Anterior cingulate cortex (tissue), 58 donors: ENCODE results near the gene GPX3.

ENCODE experiments used
- DNase-seq, 58 donors: peaks; one replicate each; lab custom pipeline; 2025; lab: John Stamatoyannopoulos, UW

Gene GPX3

DNA sequence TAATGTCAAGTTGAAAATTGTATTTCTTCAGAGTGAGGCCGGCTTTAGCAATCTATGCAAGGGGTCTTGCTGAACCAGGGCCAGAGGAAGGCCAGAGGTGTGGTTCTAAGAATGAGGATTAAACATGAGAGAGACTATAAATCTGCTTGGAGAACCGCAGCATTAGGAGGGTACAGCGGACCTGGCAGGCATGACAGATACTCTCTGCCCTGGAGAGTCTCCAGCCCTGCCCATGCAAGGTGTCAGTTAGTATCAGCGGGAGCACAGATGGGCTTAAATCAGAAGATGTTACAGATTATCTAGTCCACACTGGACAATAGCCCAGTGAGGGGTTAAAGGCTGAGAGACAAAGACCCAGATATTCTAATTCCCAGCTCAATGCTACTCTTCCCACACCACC, 11.5 kb upstream of the GPX3 start:
- no peak for DNase-seq

DNA sequence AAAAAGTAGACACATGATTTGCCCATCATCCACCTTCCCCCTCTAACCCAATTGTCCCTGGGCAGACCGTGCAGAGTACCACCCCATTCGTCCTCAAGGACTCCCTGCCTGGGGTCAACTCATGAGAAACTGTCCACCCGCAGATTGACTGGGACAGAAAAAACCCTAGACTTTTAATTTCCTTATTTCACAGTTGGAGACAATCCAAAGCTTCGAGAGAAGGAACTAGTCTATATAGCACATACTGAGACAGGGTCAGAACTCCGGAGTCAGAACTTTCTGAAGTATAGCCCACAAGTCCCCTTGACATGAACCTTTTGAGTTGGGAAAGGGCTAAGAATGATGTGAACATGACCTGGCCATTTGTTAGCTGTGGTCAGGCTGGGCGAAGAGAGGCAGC, 7.5 kb upstream of the GPX3 start:
- no peak for DNase-seq

DNA sequence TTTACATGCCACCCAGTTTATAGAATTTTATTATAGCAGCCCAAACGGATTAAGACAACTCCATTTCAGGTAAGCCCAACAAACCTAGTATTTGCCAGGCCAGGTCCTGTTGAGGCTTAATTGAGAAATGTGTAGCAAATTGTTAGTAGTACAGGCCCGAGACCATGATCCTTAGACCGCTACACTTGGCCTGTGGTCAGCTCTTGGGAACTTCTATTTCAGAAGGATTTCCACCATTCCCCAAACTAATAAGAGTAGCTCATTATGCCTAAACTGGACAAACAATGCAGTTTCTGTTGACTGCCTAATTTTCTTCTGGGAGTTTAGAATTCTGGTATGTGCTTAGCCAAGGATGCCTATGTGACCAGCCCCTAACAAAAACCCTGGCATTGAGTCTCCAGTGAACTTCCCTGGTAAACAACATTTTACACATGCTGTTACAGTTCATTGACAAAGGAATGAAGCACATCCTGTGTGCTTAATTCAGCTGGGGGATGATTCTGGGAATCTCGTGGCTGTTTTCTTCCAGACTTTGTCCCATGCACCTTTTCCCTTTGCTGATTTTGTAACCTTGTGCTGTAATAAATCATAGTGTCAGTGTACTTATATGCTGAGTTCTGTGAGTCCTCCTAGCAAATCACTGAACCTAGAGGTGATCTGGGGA, 5.6 kb upstream of the GPX3 start:
- DNase-seq, result no peak

DNA sequence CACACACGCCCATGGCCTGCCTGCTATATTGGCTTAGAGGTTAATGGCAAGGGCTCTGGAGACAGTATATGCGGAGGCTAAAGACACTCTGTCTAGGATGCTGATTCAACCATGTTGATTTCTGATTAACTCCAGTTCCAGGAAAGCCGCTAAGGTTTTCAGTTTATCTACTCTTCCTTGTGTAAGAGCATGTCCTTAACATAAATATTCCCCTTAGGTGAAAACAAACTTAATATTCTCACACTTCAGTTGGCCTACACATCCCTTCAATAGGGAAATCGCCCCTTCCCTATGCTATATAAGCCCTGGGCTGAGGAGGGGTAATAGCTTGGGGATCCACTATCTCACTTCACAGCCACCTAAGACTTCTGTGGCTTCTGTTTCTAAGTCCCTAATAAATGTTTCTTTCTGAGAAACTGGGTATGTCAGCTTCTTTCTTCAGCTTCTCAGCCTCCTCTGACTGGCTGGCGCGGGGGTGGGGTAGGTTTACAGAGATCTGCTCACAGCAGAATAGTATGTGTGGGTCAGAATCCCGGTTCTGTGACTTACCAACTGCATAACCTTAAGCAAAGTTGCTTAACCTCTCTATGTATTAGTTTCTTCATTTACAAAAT, 4.3 kb upstream of the GPX3 start:
- DNase-seq, result no peak

DNA sequence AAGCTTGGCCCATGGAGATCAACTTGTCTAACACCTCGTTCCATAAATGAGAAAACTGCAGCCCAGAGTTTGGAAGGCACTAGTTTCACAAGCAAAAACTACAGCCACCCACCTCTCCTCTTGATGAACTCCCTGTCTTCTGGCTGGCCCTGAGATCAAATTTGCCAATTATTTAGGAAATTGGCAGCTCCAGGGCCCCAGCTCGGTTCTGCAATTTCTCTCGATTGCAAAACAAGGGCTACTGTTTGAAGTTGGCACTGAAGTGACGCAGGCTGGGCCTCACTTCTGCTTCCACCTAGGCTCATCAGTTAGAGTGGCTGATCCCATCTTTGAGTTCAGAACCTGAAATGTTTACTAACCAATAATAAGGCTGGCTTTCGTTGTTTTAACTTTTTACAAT, 3.7 kb upstream of the GPX3 start:
- peak in 8 of 58 donors; percentile 17 to 48 (median 26) for DNase-seq

DNA sequence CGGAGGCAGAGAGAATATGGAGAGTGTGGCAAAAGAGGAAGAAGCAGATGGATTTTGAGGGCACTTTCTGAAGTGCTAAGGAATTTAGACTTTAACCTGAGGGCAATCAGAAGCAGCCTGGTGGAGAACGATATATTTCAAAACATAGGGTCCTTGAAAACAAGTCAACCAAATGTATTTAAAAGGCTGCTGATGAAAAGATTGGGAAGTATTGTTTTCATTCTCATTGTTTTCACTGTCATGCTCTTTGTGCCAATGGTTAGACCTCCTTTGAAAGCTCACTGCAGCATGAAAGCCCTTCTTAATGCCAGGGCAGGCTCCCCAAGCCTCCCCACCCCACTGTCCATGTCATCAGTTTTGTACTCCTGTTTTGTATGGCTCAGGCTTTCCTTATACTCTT, 2.5 kb upstream of the GPX3 start:
- no peak for DNase-seq

DNA sequence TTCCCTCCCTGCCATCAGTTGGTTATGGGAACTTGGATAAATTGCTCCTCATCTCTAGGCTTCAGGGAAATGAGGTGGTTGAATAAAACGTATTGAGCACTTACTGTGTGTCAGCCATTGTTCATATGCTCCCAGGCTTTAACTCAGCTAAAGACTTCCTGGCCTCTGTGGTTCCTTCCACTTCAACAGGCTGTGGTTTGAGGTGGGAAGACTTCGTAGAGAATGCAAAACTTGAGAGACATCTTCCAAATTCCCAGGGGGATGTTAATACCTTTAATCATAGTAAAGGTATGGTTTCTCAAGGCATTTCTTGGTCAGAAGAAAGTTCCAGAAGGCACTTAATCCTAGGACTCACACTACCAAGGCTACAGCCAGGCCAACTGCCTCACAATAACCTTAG, 1.5 kb upstream of the GPX3 start:
- DNase-seq, result no peak

DNA sequence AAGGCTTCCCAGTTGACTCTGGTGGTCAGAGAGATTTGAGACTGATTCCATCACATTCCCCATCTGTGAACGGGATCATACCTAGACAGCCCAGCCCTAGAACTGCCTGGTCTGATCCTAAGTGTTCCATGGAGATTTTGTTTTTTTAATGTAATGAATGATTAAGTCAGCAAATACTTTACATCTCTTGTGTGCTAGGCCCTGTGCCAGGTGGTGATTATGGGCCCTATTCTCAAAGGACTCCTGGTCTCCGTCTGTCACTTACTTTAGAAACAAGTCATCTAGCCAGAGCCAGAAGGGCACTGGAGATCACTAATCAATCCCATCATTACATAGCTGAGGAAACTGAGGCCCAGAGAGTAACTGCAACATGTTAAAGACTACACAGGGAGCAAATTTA, 1.1 kb upstream of the GPX3 start:
- DNase-seq, result no peak

DNA sequence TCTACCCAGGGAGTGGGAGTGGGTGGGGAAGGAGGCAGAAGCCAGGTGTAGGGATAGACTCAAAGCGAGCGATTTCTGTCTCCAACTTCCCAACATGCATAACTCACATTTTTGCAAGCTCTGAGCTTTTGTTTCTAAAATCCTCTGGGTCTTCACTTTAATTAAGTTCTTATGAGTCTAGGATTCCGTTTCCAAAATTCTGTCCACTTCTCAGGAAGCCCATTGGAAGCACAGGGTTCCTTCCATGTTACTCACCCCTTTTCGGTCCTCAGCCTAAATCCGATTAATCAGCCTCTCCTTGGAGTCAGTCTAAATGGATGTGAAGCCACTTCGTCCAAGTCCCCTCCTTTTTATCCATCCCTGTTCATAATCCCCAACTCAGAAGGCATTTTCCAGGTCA, 1.4 kb downstream of the GPX3 start:
- DNase-seq, result no peak

DNA sequence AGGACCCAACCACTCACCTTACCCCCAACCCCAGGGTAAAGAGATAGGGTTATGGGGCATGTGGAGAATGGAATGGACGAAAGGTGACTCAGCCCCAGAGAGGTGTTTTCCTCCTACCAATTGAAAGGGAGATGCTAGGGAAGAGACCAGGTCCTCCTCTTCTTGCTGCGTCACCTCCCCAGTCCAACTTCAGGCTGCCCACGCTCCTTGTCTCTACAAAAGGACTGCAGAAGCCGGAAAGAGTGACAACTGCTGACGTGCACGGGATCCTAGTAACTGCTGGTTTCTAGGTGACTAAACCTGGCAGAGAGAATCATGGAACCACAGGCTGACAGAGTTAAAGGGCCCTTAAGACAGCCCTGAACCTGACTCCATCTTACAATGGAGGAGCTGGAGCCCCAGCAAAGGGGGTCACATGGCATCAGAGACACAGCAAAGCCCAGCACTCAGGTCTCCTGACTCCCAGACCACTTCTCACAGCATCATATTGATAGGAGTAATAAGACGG, 2.2 kb downstream of the GPX3 start:
- peak in 20 of 58 donors; percentile 10 to 69 (median 32) for DNase-seq

DNA sequence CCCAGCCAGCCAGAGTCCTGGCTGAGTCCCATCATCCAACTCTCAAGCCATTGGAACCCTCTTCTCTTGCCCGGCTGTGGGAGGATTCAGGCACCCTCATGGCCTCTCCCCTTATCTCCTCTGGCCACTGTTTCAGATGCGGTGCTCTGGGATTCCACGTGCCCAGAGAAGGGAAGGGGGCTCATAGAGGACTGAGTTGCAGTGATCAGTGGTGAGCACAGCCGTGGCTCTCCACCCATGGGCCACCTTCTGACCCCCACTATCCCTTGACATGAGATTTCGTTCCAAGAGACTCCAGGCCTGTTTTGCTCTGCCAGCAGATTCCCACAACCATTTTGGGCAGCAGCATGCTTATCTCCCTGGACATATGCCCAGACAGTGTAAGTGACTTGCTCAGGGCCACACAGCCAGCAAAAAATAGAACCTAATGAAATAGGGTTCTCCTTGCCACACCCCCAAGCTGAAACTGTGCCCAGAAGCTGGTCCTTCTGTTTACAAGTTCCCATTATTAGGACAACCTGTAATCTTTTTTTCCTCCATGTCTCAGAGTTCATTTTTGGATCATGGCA, 2.7 kb downstream of the GPX3 start:
- no peak for DNase-seq

DNA sequence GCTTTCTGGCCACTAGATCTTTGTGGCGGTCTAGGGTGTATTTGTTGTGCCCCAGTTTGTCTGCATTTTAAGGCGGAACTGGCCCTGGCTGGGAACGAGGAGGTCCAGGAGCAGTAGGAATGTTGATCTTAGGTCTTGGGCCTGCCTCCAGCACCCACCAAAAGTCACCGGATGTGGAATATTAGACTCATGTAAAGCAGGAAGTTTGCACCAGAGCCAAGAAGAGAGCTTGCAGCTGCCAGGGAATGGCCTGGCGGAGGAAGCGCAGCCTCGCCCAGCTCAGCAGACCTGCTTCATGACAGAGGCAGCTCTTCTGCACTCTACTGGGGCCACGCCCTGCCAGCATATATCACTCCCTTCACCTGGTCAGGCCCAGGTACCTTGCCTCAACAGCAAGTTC, 3.3 kb downstream of the GPX3 start:
- no peak for DNase-seq

DNA sequence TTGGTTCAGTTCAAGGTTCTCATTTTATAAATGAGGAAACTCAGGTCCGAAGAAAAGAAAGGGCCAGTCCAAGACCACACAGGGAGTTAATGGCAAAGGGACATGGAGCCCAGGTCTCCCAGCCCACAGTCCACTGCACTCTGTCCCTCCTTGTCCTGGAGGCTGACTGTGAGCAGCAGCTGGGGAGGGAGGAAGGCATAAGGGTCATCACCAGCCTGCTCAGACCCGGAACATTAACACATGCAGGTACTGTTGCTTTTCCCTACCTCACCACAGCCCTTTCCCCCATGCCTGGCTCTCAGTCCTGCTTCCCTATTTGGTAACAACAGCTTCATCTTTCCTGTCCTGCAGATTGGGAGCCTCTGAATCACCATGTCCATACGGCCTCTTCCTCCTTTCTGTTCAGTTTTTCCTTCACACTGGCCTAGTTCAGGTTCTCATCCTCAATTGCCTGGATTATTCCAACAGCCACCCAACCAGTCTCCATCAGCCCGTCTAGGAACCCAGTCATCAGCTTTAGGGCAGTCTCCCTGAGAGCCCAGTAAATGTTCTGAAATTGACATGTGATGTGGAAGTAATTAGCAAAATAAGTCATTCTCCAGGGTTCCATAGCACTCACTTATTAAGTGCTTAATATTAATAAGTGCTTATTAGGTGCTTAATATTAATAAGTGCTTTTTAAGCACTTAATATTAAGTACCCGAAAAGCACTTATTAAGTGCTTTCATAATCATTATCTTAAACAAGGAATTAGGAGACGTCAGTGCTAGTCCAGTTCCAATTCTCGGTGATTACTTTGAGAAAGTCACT, 4.3 kb downstream of the GPX3 start:
- no peak for DNase-seq

DNA sequence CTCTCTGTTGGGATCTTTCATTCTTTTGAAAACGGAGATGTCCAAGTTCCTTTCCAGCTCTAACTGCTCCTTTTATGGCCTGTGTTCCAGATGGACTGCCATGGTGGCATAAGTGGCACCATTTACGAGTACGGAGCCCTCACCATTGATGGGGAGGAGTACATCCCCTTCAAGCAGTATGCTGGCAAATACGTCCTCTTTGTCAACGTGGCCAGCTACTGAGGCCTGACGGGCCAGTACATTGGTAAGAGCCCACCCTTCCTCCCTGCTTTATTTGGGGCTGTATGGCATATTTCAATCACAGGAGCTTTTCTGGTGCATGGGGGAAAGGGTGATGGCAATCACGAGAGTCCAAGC, 4.8 kb downstream of the GPX3 start:
- DNase-seq, result no peak

DNA sequence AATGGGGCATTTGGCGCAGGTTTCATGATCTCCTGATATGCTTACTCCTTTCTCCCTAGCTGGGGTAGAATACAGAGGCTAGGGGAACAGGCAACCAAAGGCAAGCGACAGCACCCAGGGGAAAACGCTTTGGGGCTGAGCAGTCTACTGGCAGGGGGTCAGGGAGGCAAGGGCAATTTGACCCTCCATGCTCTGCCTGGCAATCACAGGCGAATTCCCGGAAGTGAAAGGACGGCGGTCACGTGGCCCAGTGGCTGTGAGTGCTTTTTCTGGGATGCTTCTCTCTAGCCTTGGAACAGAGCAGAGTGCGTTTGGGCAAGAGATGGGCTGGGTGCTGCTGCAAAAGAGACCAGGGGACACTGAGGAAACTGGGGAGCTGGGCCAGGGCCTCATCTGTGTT, 5.7 kb downstream of the GPX3 start:
- DNase-seq, result no peak

DNA sequence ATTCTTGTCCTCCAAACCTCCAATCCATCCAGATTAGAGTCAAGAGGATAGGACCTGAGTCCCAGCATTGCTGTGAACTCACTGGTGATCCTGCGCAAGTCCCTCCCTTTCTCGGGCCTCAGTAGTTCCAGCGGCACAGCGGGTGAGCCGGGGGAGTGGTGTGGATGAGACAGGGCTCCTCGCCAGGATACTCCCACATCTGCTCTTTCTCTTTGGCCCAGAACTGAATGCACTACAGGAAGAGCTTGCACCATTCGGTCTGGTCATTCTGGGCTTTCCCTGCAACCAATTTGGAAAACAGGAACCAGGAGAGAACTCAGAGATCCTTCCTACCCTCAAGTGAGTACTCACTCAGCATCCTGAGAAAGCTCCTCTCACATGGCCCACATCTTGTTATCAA, 6.3 kb downstream of the GPX3 start:
- DNase-seq, result no peak

DNA sequence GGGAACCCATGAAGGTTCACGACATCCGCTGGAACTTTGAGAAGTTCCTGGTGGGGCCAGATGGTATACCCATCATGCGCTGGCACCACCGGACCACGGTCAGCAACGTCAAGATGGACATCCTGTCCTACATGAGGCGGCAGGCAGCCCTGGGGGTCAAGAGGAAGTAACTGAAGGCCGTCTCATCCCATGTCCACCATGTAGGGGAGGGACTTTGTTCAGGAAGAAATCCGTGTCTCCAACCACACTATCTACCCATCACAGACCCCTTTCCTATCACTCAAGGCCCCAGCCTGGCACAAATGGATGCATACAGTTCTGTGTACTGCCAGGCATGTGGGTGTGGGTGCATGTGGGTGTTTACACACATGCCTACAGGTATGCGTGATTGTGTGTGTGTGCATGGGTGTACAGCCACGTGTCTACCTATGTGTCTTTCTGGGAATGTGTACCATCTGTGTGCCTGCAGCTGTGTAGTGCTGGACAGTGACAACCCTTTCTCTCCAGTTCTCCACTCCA, 7.6 kb downstream of the GPX3 start:
- no peak for DNase-seq

DNA sequence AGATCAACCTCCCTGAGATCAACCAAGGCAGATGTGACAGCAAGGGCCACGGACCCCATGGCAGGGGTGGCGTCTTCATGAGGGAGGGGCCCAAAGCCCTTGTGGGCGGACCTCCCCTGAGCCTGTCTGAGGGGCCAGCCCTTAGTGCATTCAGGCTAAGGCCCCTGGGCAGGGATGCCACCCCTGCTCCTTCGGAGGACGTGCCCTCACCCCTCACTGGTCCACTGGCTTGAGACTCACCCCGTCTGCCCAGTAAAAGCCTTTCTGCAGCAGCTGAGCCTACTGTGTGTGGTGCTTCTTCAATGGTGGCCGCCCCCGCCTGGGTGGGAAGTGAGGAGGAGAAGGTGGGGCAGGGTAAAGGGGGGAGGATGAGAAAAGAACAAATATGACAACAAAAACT, 8.3 kb downstream of the GPX3 start:
- DNase-seq, result no peak

DNA sequence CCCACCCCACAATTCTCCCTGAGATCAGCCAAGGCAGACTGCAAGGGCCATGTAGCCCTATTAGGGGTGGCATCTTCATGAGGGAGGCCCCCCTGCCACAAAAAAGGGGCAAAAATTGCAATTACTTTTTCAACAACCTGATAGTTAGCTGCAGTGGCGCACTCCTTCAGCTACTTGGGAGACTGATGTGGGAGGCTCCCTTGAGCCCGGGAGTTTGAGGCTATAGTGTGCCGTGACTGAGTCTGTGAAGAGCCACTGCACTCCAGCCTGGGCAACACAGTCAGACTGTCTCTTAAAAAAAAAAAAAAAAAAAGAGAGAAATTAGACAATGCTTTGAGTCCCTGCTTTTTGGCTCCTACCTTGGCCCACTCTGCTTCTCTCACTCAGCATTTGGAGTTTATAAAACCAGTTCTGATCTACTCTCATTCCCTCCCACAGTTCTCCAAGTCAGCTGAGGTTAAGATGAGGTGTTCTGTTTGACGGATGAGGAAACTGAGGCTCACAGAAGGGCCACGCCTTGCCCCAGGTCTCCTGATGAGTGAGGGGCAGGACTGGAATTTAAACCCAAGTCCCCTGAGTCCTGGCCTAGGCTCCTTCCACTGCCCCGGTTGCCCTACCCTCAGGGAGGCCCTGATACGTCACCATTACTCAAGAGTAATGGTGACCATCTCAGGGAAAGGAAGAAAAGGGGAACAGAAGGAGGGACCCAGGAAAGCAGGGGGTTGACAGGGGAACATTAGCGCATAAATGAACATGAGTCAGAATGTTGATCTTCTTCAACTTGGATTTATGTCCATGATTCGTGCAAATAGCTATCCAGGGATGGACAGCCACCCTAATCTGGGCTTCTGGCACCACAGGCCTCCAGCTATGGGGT, 9.0 kb downstream of the GPX3 start:
- no peak for DNase-seq

DNA sequence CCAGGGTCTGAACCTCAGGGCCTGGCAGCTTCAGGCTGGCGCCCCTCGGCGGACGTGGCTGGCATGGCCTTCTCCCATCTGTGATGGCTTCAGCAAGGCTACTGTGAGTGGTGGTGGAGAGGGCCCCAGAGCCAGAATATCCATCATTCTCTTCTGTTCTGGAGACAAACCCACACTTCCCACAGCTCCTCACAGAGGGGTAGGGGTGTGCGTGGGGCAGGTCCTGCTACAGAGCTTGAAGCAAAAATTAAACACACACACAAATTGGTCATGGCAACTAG, 9.6 kb downstream of the GPX3 start:
- DNase-seq, result no peak
